Stimulated activated CD4-positive, alpha-beta T cell treated with anti-CD3 and anti-CD28 coated beads, Interleukin-15, amount 100 ng/mL, for 24 hours (primary cell): ENCODE measurements around the gene FBP2.
"Not testable (repeated sequence)": the region's sequence is repeated elsewhere in the genome, so short reads cannot be mapped to it uniquely, and the experiment has no call there.

Experiments used
- DNase-seq: peaks from one replicate; pipeline ENCODE4 v3.0.0-alpha.2; 2020

Gene FBP2

GRCh38 chr9:94603259-94604160 lies 9.9 kb upstream of the FBP2 start:
- DNase-seq = peak; percentile 84

- DNase-seq = no peak
These were observed 9.0 kb upstream of the FBP2 start for GRCh38 chr9:94602666-94603065.

DNA sequence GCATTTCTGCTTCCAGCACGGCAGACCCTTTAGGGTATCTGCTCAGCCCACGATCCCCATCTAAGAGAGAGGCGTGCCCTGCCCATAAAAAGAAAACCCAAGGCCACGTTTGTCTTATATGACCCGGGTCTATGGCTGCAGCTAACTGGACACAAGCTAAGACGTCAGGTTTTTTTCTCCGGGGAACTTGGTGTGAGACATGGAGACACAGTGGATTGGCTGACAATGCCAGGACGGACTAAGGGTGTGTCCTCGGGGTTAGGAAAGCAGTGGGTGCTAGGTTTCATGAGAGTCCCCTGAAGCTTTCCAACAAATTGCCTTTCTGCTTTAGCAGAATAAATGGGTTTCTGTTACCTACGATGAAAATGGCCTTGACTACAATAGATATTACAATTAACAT lies 7.1 kb upstream of the FBP2 start:
- DNase-seq = no peak

DNA sequence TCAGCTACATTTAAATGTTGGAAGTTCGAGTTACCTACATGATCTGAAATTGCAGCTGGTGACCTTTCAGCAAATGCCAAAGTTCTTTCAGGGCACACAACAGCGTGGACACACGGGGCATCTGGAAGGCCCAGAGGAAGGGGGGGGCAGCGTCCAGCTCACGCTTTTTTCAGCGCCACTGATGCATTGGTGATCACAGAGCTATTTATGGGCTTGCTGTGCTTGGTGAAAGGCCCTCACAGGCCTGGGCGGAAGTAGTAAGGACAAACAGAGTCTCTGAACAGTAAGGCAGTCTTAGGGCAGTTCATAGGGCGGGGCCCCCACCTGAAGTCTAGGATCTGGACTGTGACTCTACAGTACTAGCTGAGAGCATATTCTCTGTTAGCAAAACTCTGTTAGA lies 6.6 kb upstream of the FBP2 start:
- no peak for DNase-seq

- DNase-seq = no peak
These were observed 5.5 kb upstream of the FBP2 start for GRCh38 chr9:94599102-94599501.

- not testable (repeated sequence) for DNase-seq
These were observed 941 bp downstream of the FBP2 start for GRCh38 chr9:94592683-94593082.

- DNase-seq = no peak
These were observed 1.7 kb downstream of the FBP2 start for GRCh38 chr9:94591876-94592275.

GRCh38 chr9:94591046-94591545 lies 2.5 kb downstream of the FBP2 start:
- DNase-seq = not testable (repeated sequence)

DNA sequence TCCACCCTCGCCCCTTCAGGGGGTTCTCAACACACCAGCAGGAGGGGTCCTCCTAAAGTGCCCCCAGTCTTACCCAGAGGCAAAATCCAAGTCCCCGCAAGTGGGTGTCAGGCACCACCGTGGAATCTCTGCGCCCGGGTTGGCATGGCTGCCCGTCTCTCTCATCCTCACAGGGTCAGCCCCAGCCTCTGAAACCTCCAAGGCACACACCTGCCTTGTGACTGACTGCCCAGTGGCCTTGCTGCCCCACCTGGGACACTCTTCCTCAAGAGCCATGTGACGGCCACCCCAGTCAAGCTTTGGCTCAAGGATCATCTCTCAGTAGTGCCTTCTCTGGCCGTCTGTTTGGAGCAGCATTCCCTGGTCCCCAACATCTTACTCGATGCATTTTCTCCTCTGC lies 4.9 kb downstream of the FBP2 start:
- DNase-seq = no peak

DNA sequence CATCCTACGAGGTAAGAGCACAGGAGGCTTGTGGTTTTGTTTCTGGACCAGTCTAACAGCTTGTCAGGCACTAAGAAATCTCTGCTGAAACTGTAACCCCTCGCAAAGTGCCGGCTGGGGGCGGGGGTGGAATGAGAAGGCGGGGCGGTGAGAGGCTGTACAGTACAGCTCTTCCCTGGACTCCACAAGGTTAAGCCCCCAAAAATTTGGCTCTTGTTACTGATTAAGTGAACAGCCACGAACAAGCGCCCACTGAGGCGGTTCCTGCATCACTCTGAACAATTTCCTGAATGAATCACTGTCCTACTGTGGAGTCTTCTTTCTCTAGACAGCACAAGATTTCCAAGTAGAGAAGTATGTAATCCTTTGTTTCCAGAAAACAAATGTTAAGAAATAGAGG lies 6.8 kb downstream of the FBP2 start:
- DNase-seq = no peak

DNA sequence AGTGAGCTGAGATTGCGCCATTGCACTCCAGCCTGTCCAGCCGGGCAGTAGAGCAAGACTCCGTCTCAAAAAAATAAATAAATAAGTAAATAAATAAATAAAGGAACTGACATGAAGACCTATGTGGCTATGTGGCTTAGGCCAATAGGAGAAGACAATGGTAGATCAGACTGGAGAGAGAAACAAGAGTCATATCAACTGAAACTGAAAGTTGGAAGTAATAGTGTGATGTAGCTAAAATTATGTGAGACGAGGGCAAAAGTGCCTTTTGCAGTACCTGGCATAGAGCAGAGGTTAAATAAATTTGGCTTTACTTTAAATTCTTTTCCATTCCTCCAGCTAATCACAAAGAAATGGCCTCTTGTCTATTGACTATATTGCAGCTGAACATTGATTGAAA lies 7.3 kb downstream of the FBP2 start:
- DNase-seq = no peak

GRCh38 chr9:94584555-94584954 lies 9.1 kb downstream of the FBP2 start:
- DNase-seq = no peak

- DNase-seq = no peak
These were observed 11.9 kb downstream of the FBP2 start for GRCh38 chr9:94581728-94582127.

- no peak for DNase-seq
These were observed 16.1 kb downstream of the FBP2 start for GRCh38 chr9:94577571-94577970.

- DNase-seq = no peak
These were observed 16.6 kb downstream of the FBP2 start for GRCh38 chr9:94577036-94577435.

- no peak for DNase-seq
These were observed 17.5 kb downstream of the FBP2 start for GRCh38 chr9:94576131-94576530.

GRCh38 chr9:94568972-94569712 lies 24.5 kb downstream of the FBP2 start:
- DNase-seq = no peak

DNA sequence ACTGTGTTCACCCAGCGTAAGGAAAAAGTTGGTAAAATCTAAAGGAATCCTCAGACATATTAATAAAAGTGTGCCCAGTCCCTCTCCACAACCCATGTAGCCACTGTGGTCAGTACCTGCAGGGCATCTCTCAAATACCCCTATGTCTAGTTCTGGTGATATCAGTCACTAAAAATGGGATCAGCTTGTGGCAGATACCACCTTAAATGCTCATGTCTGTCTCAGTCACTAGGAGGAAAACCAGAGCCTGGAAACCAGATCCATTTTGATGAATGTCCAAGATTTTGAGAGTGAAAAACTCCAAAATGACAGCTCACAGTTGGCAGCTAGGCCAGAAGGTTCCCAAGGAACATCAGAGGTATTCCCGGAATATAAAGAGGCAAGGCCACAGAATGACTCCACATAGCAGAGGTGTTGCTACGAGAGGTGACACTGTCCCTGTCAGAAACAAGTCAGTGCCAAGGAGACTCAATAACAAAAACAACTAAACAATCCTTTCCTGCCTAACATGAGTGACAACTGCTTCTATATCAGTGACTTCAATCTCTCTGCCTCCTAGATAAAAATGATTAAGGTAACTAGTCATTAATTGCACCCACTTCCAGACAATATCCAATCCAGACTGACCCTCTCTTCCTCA lies 25.3 kb downstream of the FBP2 start:
- no peak for DNase-seq

DNA sequence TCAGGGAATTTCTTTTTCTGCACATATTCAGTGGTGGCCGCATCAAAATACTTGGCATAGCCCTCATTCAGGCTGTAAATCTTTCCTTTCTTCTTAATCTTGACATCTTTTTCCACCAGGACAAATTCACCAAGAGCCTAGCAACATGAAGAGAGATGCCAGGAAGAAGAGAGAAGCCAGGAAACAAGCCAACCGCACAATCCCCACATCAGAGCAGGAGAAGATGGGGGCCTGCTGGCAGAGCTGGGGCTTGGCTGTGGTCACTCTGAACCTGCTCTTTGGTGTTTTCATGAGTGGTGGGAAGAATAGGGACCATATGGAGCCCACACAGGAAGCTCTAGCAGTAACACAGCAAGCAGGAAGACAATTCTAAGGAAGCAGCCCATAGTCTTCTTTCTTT lies 26.4 kb downstream of the FBP2 start:
- DNase-seq = no peak

DNA sequence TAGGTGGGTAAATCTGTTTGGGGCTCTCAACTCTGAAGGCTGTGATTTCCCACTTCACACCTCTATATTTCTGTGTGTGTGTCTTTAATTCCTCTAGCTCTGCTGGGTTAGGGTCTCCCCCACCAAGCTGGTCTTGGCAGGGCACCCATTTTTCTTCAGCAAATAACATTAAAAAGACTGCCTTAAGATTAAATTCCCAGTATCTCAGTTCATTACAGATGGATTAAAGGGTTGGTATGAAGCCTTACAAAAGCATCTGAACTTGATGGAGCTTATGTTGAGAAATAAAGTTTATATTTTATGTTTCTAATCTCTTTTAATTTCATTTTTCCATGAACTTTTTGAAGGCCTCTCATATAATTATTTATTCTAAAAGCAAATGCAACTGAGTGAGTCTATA lies 27.1 kb downstream of the FBP2 start:
- no peak for DNase-seq

GRCh38 chr9:94564279-94564678 lies 29.3 kb downstream of the FBP2 start:
- DNase-seq = not testable (repeated sequence)

GRCh38 chr9:94563548-94563947 lies 30.1 kb downstream of the FBP2 start:
- DNase-seq = no peak

- DNase-seq = peak; percentile 12
These were observed 33.4 kb downstream of the FBP2 start for GRCh38 chr9:94560237-94560636.

GRCh38 chr9:94557376-94557775 lies 36.2 kb downstream of the FBP2 start:
- no peak for DNase-seq
